HepG2 (cell line): ENCODE results near the gene ASNS. TPM values are rescaled to one million over a fixed set of nuclear protein-coding genes. Genes with fewer than 3 reads are reported as not detected.

Experiments used
- CCAR2 ChIP-seq: fragments of 200-400 bp; formaldehyde crosslinking; optimal IDR thresholded peaks from 2 replicates; pipeline ENCODE3; 2018; ENCODE audit warnings: low read depth, mild to moderate bottlenecking, low read length, moderate library complexity
- CTCF ChIP-seq: sonication (generic); formaldehyde crosslinking; IDR thresholded peaks from 2 replicates; pipeline ENCODE4 v1.5.0; 2020; ENCODE audit warnings: mild to moderate bottlenecking, missing genetic modification reagents, moderate library complexity
- MAX ChIP-seq: IDR thresholded peaks from 2 replicates; pipeline ENCODE4 v1.6.1; 2012; ENCODE audit warnings: inconsistent platforms
- MIER3 ChIP-seq: IDR thresholded peaks from 2 replicates; pipeline ENCODE4 v1.6.1; 2016; ENCODE audit warnings: missing compliant biosample characterization, borderline replicate concordance
- RAD21 ChIP-seq: fragments of 450-650 bp; formaldehyde crosslinking; IDR thresholded peaks from 2 replicates; pipeline ENCODE4 v1.5.0; 2020; ENCODE audit warnings: mild to moderate bottlenecking
- SNAI1 ChIP-seq: sonication (generic); formaldehyde crosslinking; IDR thresholded peaks from 2 replicates; pipeline ENCODE4 v1.5.0; 2020; ENCODE audit warnings: mild to moderate bottlenecking, missing genetic modification reagents, borderline replicate concordance
- ZC3H4 ChIP-seq: sonication (generic); formaldehyde crosslinking; IDR thresholded peaks from 2 replicates; pipeline ENCODE4 v1.4.0; 2020; ENCODE audit warnings: missing genetic modification reagents, borderline replicate concordance
- ZFP41 ChIP-seq: sonication (generic); formaldehyde crosslinking; IDR thresholded peaks from 2 replicates; pipeline ENCODE4 v1.4.0; 2020; ENCODE audit warnings: mild to moderate bottlenecking, missing genetic modification reagents, borderline replicate concordance
- ZNF331 ChIP-seq: sonication (generic); formaldehyde crosslinking; IDR thresholded peaks from 2 replicates; pipeline ENCODE4 v1.4.0; 2020; ENCODE audit warnings: missing genetic modification reagents
- ZNF430 ChIP-seq: sonication (generic); formaldehyde crosslinking; IDR thresholded peaks from 2 replicates; pipeline ENCODE4 v1.9.0; 2021; ENCODE audit warnings: mild to moderate bottlenecking, missing genetic modification reagents
- ZNF577 ChIP-seq: sonication (generic); formaldehyde crosslinking; IDR thresholded peaks from 2 replicates; pipeline ENCODE4 v1.4.0; 2020; ENCODE audit warnings: mild to moderate bottlenecking, low read depth, missing genetic modification reagents, borderline replicate concordance
- ZNF740 ChIP-seq: sonication (generic); formaldehyde crosslinking; IDR thresholded peaks from 2 replicates; pipeline ENCODE4 v1.4.0; 2020; ENCODE audit warnings: missing genetic modification reagents
- ZSCAN31 ChIP-seq: sonication (generic); formaldehyde crosslinking; IDR thresholded peaks from 2 replicates; pipeline ENCODE4 v1.5.0; 2020; ENCODE audit warnings: low read depth, mild to moderate bottlenecking, missing genetic modification reagents
- polyA plus RNA-seq, 8 experiments: library from polyadenylated mRNA; depleted of rRNA in 3 of 8; stranded (reverse) in 7 of 8; unstranded in 1 of 8; fragments of >200 nt; fragmentation: Illumina TruSeq in 4 of 8; extraction: Trizol in 4 of 8; gene quantifications; 2 replicates each; pipeline versions ENCODE4 v1.2.1 to v1.2.3, GENCODE V29; 2011 to 2016; ENCODE audit warnings: low read depth in 4 of 8, missing spikeins in 1 of 8, mixed read lengths in 1 of 8; ENCODE audit not compliant: insufficient read depth in 1 of 8
- total RNA-seq, 5 experiments: library from RNA; depleted of rRNA; stranded (reverse); fragments of >200 nt; fragmentation: Illumina TruSeq; extraction: Trizol; gene quantifications; 2 replicates each; pipeline ENCODE4 v1.2.3, GENCODE V29; 2016; ENCODE audit warnings: low read depth in 1 of 5

The ASNS gene
- total and polyA plus RNA-seq, 2 of the 13 experiments (the other 11 are each of a cell fraction or from before 2014, with no cell fraction given): 55.0 to 75.1 TPM

- no peak for TF ChIP-seq ZC3H4 (CRISPR knock-in tag)
- TF ChIP-seq SNAI1: no peak
- no peak for TF ChIP-seq ZFP41 (CRISPR knock-in tag)
- no peak for TF ChIP-seq ZNF577 (CRISPR knock-in tag)
- no peak for TF ChIP-seq CCAR2
- no peak for TF ChIP-seq ZNF430 (CRISPR knock-in tag)
- no peak for TF ChIP-seq ZSCAN31 (CRISPR knock-in tag)
- no peak for TF ChIP-seq ZNF740 (CRISPR knock-in tag)
- no peak for TF ChIP-seq MAX
- peak; percentile 77 for TF ChIP-seq CTCF (CRISPR knock-in tag)
- TF ChIP-seq MIER3: no peak
- no peak for TF ChIP-seq ZNF331 (CRISPR knock-in tag)
- TF ChIP-seq RAD21: peak; percentile 16; the same call in 1 of the 2 replicates
- TF ChIP-seq, all 625 proteins: peak for 5
Observed at GRCh38 chr7:97835296-97836138, 36.7 kb downstream of the ASNS start (continued).
